SK-N-MC (cell line): ENCODE measurements around the gene GUCY1A1.

Experiments
- EZH2 ChIP-seq: fragments of 200-600 bp; sonication (generic); IDR thresholded peaks from one replicate; pipeline ENCODE4 v1.6.1; 2017; ENCODE audit warnings: antibody characterized with exemption
- FOXP2 ChIP-seq: optimal IDR thresholded peaks from 2 replicates; pipeline ENCODE3; 2011; ENCODE audit warnings: mild to moderate bottlenecking, moderate library complexity; ENCODE audit not compliant: insufficient read depth; ENCODE audit errors: extremely low read length, control extremely low read depth
- POLR2AphosphoS5 ChIP-seq: IDR thresholded peaks from 2 replicates; pipeline ENCODE4 v1.6.1; 2012; ENCODE audit warnings: mild to moderate bottlenecking, low read depth, low read length, borderline replicate concordance

- TF ChIP-seq EZH2 (no peak), POLR2AphosphoS5 (no peak), FOXP2 (no peak)
Measured at GRCh38 chr4:155626561-155626960, 40.1 kb upstream of the GUCY1A1 start.
